ENCODE results near the gene ZNF766. TPM values are rescaled to one million over a fixed set of nuclear protein-coding genes. Genes with fewer than 3 reads are reported as not detected.

ZNF766 gene
- total RNA-seq, 2 experiments from 2014 or later, result 15.8 to 17.1 TPM

DNA sequence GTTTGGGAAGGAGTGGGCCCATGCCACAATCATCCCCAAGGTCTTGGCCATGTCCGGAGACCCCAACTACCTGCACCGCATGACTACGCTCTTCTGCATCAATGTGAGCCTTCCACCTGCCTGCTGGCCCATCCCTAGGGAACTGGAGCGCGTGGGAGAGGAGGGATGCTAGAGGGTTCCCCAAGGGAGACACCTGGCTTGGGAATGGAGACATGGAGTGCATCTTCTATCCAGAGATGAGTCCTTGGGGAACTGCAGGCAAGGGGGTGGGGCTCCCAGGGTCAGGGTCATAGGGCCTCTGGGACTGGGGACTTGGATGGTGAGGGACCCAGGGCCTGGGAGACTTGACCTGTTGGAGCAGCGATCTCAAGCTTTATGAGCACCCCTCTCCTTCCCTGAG lies 48.4 kb upstream of the ZNF766 start:
- Histone ChIP-seq H3K4me3 (ENCODE audit: low read depth, low read length, poor library complexity, severe bottlenecking) (no peak overlapping the region), H2AFZ (ENCODE audit: low read length) (no peak overlapping the region), H3K4me1 (ENCODE audit: insufficient read depth, low read length, poor library complexity, severe bottlenecking) (no peaks in the 10 kb centered on the region), H3K27ac (ENCODE audit: low read depth, low read length, poor library complexity, severe bottlenecking) (no peak overlapping the region), H4K20me1 (ENCODE audit: insufficient read depth, low read length) (no peaks in the 10 kb centered on the region), H3K36me3 (ENCODE audit: insufficient read depth, low read length) (peaks cover 100% of the 10 kb centered on the region), H3K4me2 (ENCODE audit: low read length) (no peak overlapping the region), H3K9me2 (ENCODE audit: insufficient read depth, low read length) (no peaks in the 10 kb centered on the region), H3K79me2 (ENCODE audit: insufficient read depth, low read depth, low read length) (no peaks in the 10 kb centered on the region), H3K9me3 (ENCODE audit: low read length) (no peaks in the 10 kb centered on the region)
- no peak for TF ChIP-seq EZH2phosphoT487 (IDR thresholded peaks at IDR 0.05; ENCODE audit: borderline replicate concordance, low read depth, low read length)
- TF ChIP-seq, protein P1, sequence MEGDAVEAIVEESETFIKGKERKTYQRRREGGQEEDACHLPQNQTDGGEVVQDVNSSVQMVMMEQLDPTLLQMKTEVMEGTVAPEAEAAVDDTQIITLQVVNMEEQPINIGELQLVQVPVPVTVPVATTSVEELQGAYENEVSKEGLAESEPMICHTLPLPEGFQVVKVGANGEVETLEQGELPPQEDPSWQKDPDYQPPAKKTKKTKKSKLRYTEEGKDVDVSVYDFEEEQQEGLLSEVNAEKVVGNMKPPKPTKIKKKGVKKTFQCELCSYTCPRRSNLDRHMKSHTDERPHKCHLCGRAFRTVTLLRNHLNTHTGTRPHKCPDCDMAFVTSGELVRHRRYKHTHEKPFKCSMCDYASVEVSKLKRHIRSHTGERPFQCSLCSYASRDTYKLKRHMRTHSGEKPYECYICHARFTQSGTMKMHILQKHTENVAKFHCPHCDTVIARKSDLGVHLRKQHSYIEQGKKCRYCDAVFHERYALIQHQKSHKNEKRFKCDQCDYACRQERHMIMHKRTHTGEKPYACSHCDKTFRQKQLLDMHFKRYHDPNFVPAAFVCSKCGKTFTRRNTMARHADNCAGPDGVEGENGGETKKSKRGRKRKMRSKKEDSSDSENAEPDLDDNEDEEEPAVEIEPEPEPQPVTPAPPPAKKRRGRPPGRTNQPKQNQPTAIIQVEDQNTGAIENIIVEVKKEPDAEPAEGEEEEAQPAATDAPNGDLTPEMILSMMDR (conservative IDR thresholded peaks at IDR 0.05; ENCODE audit: low read length), result no peak
- intact Hi-C loops (cut with micrococcal nuclease; ENCODE audit: unreplicated experiment), result no loop called here
- no TSS peak for BruUV-seq (replicated peaks)
- ChIA-PET POLR2A (no interaction called here), CTCF (ENCODE audit: unreplicated experiment) (no interaction called here)
- no peak for DNase-seq (ENCODE audit: low spot score)

GRCh38 chr19:52221831-52222375 lies 47.5 kb upstream of the ZNF766 start:
- intact Hi-C loops (cut with micrococcal nuclease; ENCODE audit: unreplicated experiment), result no loop called here
- H3K4me3 ChIP-seq (ENCODE audit: low read depth, low read length, poor library complexity, severe bottlenecking), result no peak overlapping the region
- no TSS peak for BruUV-seq (replicated peaks)
- H3K4me1 ChIP-seq (ENCODE audit: insufficient read depth, low read length, poor library complexity, severe bottlenecking), result no peaks in the 10 kb centered on the region
- H2AFZ ChIP-seq (ENCODE audit: low read length), result no peak overlapping the region
- H3K9me3 ChIP-seq (ENCODE audit: low read length), result no peaks in the 10 kb centered on the region
- DNase-seq (ENCODE audit: low spot score), result no peak
- peaks cover 100% of the 10 kb centered on the region for H3K36me3 ChIP-seq (ENCODE audit: insufficient read depth, low read length)
- CTCF ChIA-PET (ENCODE audit: unreplicated experiment), result no interaction called here
- TF ChIP-seq, protein P1 (conservative IDR thresholded peaks at IDR 0.05; ENCODE audit: low read length), result no peak
- no peak for TF ChIP-seq EZH2phosphoT487 (IDR thresholded peaks at IDR 0.05; ENCODE audit: borderline replicate concordance, low read depth, low read length)
- POLR2A ChIA-PET, result no interaction called here
- H3K9me2 ChIP-seq (ENCODE audit: insufficient read depth, low read length), result no peaks in the 10 kb centered on the region
- H3K4me2 ChIP-seq (ENCODE audit: low read length), result no peak overlapping the region
- H3K27ac ChIP-seq (ENCODE audit: low read depth, low read length, poor library complexity, severe bottlenecking), result no peak overlapping the region
- no peaks in the 10 kb centered on the region for H4K20me1 ChIP-seq (ENCODE audit: insufficient read depth, low read length)
- no peaks in the 10 kb centered on the region for H3K79me2 ChIP-seq (ENCODE audit: insufficient read depth, low read depth, low read length)

DNA sequence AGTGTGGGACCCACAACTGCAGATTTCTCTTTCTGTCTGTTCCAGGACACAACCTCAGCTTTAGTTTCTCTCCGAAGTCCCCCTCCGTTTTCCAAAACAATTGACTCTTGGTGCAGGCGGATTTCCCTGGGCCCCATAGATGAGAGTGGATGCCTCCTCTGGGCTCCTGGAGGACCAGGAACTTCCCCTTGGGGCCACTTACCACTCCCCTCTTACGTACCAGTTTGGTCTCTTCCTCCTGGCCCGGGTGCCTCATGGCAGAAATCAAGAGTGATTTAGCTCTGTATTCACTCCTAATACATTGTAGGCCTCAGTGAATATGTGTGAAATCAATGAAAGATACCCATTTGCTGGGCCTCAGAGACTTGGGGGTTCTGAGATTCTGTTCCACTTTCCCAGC lies 45.2 kb upstream of the ZNF766 start:
- Histone ChIP-seq H3K4me1 (ENCODE audit: insufficient read depth, low read length, poor library complexity, severe bottlenecking) (no peaks in the 10 kb centered on the region), H3K4me3 (ENCODE audit: low read depth, low read length, poor library complexity, severe bottlenecking) (no peak overlapping the region), H3K36me3 (ENCODE audit: insufficient read depth, low read length) (peaks cover 97% of the 10 kb centered on the region), H3K27ac (ENCODE audit: low read depth, low read length, poor library complexity, severe bottlenecking) (no peak overlapping the region), H2AFZ (ENCODE audit: low read length) (no peak overlapping the region), H4K20me1 (ENCODE audit: insufficient read depth, low read length) (no peaks in the 10 kb centered on the region), H3K4me2 (ENCODE audit: low read length) (no peak overlapping the region), H3K79me2 (ENCODE audit: insufficient read depth, low read depth, low read length) (no peaks in the 10 kb centered on the region), H3K9me2 (ENCODE audit: insufficient read depth, low read length) (no peaks in the 10 kb centered on the region), H3K9me3 (ENCODE audit: low read length) (no peaks in the 10 kb centered on the region)
- TF ChIP-seq, protein P1 (conservative IDR thresholded peaks at IDR 0.05; ENCODE audit: low read length), result no peak
- no peak for TF ChIP-seq EZH2phosphoT487 (IDR thresholded peaks at IDR 0.05; ENCODE audit: borderline replicate concordance, low read depth, low read length)
- no peak for DNase-seq (ENCODE audit: low spot score)
- BruUV-seq (replicated peaks), result no TSS peak
- intact Hi-C loops (cut with micrococcal nuclease; ENCODE audit: unreplicated experiment), result no loop called here
- ChIA-PET POLR2A (interaction anchor here (1.0 kb wide), 1 partner anchor 51 kb away, joined by 3 read pairs; no protein-coding TSS in a partner anchor), CTCF (ENCODE audit: unreplicated experiment) (no interaction called here)
